ENCODE results near the gene MASP1. TPM values are rescaled to one million over a fixed set of nuclear protein-coding genes. Genes with fewer than 3 reads are reported as not detected.
"Not testable (repeated sequence)": the region's sequence is repeated elsewhere in the genome, so short reads cannot be mapped to it uniquely, and the experiment has no call there.

The MASP1 gene
- polyA plus RNA-seq, 3 donors, result 9.7 to 10.4 (median 9.9) TPM

GRCh38 chr3:187242900-187243299, 48.6 kb downstream of the MASP1 start:
- DNase-seq (ENCODE audit: extremely low read depth in 1 of 11, low read depth in 9 of 11, low spot score in 4 of 11), result no peak

- DNase-seq (ENCODE audit: extremely low read depth in 1 of 11, low read depth in 9 of 11, low spot score in 4 of 11), result no peak
These were observed 49.1 kb downstream of the MASP1 start for GRCh38 chr3:187242435-187242834.

- not testable (repeated sequence) for DNase-seq (ENCODE audit: extremely low read depth in 1 of 11, low read depth in 9 of 11, low spot score in 4 of 11)
These were observed 52.7 kb downstream of the MASP1 start for GRCh38 chr3:187238835-187239234.

GRCh38 chr3:187238239-187238638, 53.3 kb downstream of the MASP1 start:
- DNase-seq (ENCODE audit: extremely low read depth in 1 of 11, low read depth in 9 of 11, low spot score in 4 of 11), result no peak

GRCh38 chr3:187237741-187238140, 53.8 kb downstream of the MASP1 start:
- DNase-seq (ENCODE audit: extremely low read depth in 1 of 11, low read depth in 9 of 11, low spot score in 4 of 11), result no peak

- DNase-seq (ENCODE audit: extremely low read depth in 1 of 11, low read depth in 9 of 11, low spot score in 4 of 11), result no peak
These were observed 54.6 kb downstream of the MASP1 start for GRCh38 chr3:187236962-187237361.

- no peak for DNase-seq (ENCODE audit: extremely low read depth in 1 of 11, low read depth in 9 of 11, low spot score in 4 of 11)
These were observed 61.5 kb downstream of the MASP1 start for GRCh38 chr3:187230011-187230410.

GRCh38 chr3:187228740-187229139, 62.8 kb downstream of the MASP1 start:
- DNase-seq (ENCODE audit: extremely low read depth in 1 of 11, low read depth in 9 of 11, low spot score in 4 of 11), result no peak

- DNase-seq (ENCODE audit: extremely low read depth in 1 of 11, low read depth in 9 of 11, low spot score in 4 of 11), result no peak
These were observed 63.8 kb downstream of the MASP1 start for GRCh38 chr3:187227658-187228258.

- DNase-seq (ENCODE audit: extremely low read depth in 1 of 11, low read depth in 9 of 11, low spot score in 4 of 11), result peak in 7 of 11 donors; percentile 7 to 31 (median 20)
These were observed 67.7 kb downstream of the MASP1 start for GRCh38 chr3:187223799-187224198.

- no peak for DNase-seq (ENCODE audit: extremely low read depth in 1 of 11, low read depth in 9 of 11, low spot score in 4 of 11)
These were observed 68.7 kb downstream of the MASP1 start for GRCh38 chr3:187222801-187223200.

- no peak for DNase-seq (ENCODE audit: extremely low read depth in 1 of 11, low read depth in 9 of 11, low spot score in 4 of 11)
These were observed 76.1 kb downstream of the MASP1 start for GRCh38 chr3:187215460-187215859.

- peak in 7 of 11 donors; percentile 3 to 45 (median 37) for DNase-seq (ENCODE audit: extremely low read depth in 1 of 11, low read depth in 9 of 11, low spot score in 4 of 11)
These were observed 77.9 kb downstream of the MASP1 start for GRCh38 chr3:187213616-187214015.

GRCh38 chr3:187212705-187213104, 78.8 kb downstream of the MASP1 start:
- DNase-seq (ENCODE audit: extremely low read depth in 1 of 11, low read depth in 9 of 11, low spot score in 4 of 11), result no peak

GRCh38 chr3:187212196-187212545, 79.4 kb downstream of the MASP1 start:
- DNase-seq (ENCODE audit: extremely low read depth in 1 of 11, low read depth in 9 of 11, low spot score in 4 of 11), result no peak

- DNase-seq (ENCODE audit: extremely low read depth in 1 of 11, low read depth in 9 of 11, low spot score in 4 of 11), result no peak
These were observed 79.9 kb downstream of the MASP1 start for GRCh38 chr3:187211532-187212195.

GRCh38 chr3:187210545-187211327, 80.8 kb downstream of the MASP1 start:
- DNase-seq (ENCODE audit: extremely low read depth in 1 of 11, low read depth in 9 of 11, low spot score in 4 of 11), result no peak

GRCh38 chr3:187210091-187210490, 81.4 kb downstream of the MASP1 start:
- DNase-seq (ENCODE audit: extremely low read depth in 1 of 11, low read depth in 9 of 11, low spot score in 4 of 11), result no peak

GRCh38 chr3:187209491-187209890, 82.0 kb downstream of the MASP1 start:
- no peak for DNase-seq (ENCODE audit: extremely low read depth in 1 of 11, low read depth in 9 of 11, low spot score in 4 of 11)

- no peak for DNase-seq (ENCODE audit: extremely low read depth in 1 of 11, low read depth in 9 of 11, low spot score in 4 of 11)
These were observed 83.4 kb downstream of the MASP1 start for GRCh38 chr3:187208159-187208558.
